ENCODE data around the gene TIMM21. TPM values are rescaled to one million over a fixed set of nuclear protein-coding genes. Genes with fewer than 3 reads are reported as not detected.

The TIMM21 gene
- total RNA-seq, 3 donors from 2014 or later: 30.8 to 38.1 (median 35.9) TPM

DNA sequence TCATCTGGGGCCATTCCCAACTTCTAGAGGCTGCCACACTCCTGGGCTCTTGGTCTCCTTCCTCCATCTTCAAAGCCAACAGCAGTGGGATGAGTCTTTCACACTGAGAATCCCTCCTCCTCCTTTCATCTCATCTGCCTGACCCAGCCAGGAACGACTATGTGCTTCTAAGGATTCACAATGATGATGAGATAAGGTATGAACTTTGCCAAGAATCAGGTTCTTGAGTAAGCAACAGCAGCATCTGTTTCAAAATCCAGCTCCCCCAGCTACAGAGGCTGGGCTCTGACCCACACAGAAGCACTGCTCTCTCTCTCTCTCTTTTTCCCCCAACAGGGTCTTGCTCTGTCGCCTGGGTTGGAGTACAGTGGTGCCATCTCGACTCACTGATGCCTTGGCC, 46.4 kb downstream of the TIMM21 start:
- H3K27ac ChIP-seq: no peak overlapping the region
- DNase-seq (ENCODE audit: low spot score in 2 of 2): no peak
- H3K4me1 ChIP-seq: no peaks in the 10 kb centered on the region
- intact Hi-C loops (cut with DNase I; ENCODE audit: low total_unique reads): loop anchor here (5.0 to 10.0 kb wide), 2 partner anchors 140 to 438 kb away; no protein-coding TSS in a partner anchor
- no peaks in the 10 kb centered on the region for H3K27me3 ChIP-seq
- no peaks in the 10 kb centered on the region for H3K36me3 ChIP-seq
- H3K9me3 ChIP-seq: no peaks in the 10 kb centered on the region
- H3K4me3 ChIP-seq: no peak overlapping the region
- TF ChIP-seq POLR2AphosphoS5 (IDR thresholded peaks at IDR 0.05) (no peak), POLR2A (IDR thresholded peaks at IDR 0.05) (no peak)
- TF ChIP-seq, protein P1, sequence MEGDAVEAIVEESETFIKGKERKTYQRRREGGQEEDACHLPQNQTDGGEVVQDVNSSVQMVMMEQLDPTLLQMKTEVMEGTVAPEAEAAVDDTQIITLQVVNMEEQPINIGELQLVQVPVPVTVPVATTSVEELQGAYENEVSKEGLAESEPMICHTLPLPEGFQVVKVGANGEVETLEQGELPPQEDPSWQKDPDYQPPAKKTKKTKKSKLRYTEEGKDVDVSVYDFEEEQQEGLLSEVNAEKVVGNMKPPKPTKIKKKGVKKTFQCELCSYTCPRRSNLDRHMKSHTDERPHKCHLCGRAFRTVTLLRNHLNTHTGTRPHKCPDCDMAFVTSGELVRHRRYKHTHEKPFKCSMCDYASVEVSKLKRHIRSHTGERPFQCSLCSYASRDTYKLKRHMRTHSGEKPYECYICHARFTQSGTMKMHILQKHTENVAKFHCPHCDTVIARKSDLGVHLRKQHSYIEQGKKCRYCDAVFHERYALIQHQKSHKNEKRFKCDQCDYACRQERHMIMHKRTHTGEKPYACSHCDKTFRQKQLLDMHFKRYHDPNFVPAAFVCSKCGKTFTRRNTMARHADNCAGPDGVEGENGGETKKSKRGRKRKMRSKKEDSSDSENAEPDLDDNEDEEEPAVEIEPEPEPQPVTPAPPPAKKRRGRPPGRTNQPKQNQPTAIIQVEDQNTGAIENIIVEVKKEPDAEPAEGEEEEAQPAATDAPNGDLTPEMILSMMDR (IDR thresholded peaks at IDR 0.05): no peak

DNA sequence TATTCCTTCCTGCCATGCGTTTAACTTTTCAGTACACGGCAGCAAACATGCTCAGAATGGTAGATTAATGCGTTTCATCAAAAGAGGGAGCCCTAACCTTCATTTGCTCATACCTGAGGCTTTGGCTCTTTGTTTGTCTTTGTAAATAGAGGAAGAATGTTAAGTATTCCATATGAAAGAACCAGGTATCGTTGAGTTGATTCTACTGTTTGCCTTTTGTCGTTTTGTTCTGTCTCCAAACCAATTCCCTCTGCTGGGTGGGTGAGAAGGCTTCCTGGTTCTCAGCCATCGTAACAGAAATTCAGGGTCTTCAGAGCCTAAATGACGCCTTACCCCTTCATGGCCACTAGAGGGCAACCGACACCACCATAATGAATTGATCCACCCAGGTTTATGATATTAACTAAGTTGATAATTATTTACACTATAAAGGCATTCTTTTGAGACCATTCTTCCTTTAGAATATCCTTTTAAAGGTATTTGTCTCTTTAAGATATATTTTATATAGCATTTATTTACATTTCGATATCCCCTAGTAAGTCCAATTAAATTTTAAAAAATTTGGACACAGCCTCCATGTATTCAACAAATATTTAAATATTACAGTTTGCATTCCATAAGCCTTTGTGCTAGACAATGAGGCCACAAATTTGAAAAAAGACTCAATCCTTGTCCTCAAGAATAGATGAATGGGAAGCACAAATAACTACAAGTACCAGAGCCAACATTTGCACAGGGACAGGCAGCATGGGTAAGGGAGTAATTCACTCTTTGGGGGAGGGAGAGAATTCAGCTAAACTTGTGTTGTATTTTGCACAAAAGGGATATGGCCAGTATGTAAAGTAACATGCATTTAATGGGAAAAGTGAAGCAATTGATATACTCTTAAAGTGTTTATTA, 48.1 kb downstream of the TIMM21 start:
- peak in 1 of 2 donors; percentile 33 for DNase-seq (ENCODE audit: low spot score in 2 of 2)
- Histone ChIP-seq H3K9me3 (no peaks in the 10 kb centered on the region), H3K4me1 (no peaks in the 10 kb centered on the region), H3K27ac (peak overlapping the region; percentile 29 to 39), H3K36me3 (no peaks in the 10 kb centered on the region), H3K27me3 (no peaks in the 10 kb centered on the region), H3K4me3 (peak overlapping the region in 2 of 3 donors; percentile 30 to 48)
- intact Hi-C loops (cut with DNase I; ENCODE audit: low total_unique reads): loop anchor here (5.0 to 10.0 kb wide), 2 partner anchors 138 to 436 kb away; no protein-coding TSS in a partner anchor
- no peak for TF ChIP-seq POLR2A (IDR thresholded peaks at IDR 0.05)
- TF ChIP-seq, protein P1 (IDR thresholded peaks at IDR 0.05): peak; percentile 88 to 97 (median 90)
- TF ChIP-seq POLR2AphosphoS5 (IDR thresholded peaks at IDR 0.05): no peak

GRCh38 chr18:74197705-74198341, 49.5 kb downstream of the TIMM21 start:
- no peaks in the 10 kb centered on the region for H3K4me1 ChIP-seq
- no peak overlapping the region for H3K27ac ChIP-seq
- no peaks in the 10 kb centered on the region for H3K27me3 ChIP-seq
- peak in 1 of 2 donors; percentile 22 for DNase-seq (ENCODE audit: low spot score in 2 of 2)
- TF ChIP-seq POLR2A (IDR thresholded peaks at IDR 0.05) (no peak), POLR2AphosphoS5 (IDR thresholded peaks at IDR 0.05) (no peak)
- TF ChIP-seq, protein P1 (IDR thresholded peaks at IDR 0.05): no peak
- no peak overlapping the region for H3K4me3 ChIP-seq
- no peaks in the 10 kb centered on the region for H3K9me3 ChIP-seq
- intact Hi-C loops (cut with DNase I; ENCODE audit: low total_unique reads): loop anchor here (5.0 to 10.0 kb wide), 2 partner anchors 137 to 434 kb away; no protein-coding TSS in a partner anchor
- H3K36me3 ChIP-seq: no peaks in the 10 kb centered on the region

GRCh38 chr18:74198453-74198852, 50.1 kb downstream of the TIMM21 start:
- H3K9me3 ChIP-seq: no peaks in the 10 kb centered on the region
- DNase-seq (ENCODE audit: low spot score in 2 of 2): no peak
- no peak for TF ChIP-seq POLR2A (IDR thresholded peaks at IDR 0.05)
- TF ChIP-seq, protein P1 (IDR thresholded peaks at IDR 0.05): no peak
- TF ChIP-seq POLR2AphosphoS5 (IDR thresholded peaks at IDR 0.05): no peak

More at GRCh38 chr18:74198453-74198852, 50.1 kb downstream of the TIMM21 start:
- H3K27me3 ChIP-seq: no peaks in the 10 kb centered on the region
- H3K4me3 ChIP-seq: no peak overlapping the region
- no peaks in the 10 kb centered on the region for H3K36me3 ChIP-seq
- no peak overlapping the region for H3K27ac ChIP-seq
- intact Hi-C loops (cut with DNase I; ENCODE audit: low total_unique reads): loop anchor here (5.0 to 10.0 kb wide), 2 partner anchors 136 to 434 kb away; no protein-coding TSS in a partner anchor
- H3K4me1 ChIP-seq: no peaks in the 10 kb centered on the region
